Calu3 (cell line): ENCODE data around the gene BEAN1. TPM values are rescaled to one million over a fixed set of nuclear protein-coding genes. Genes with fewer than 3 reads are reported as not detected.

ENCODE experiments used
- BruUV-seq: library from RNA; stranded (reverse); fragments of 400-500 nt; replicated peaks from 2 replicates; lab custom pipeline; 2021; lab: Mats Ljungman, UMichigan
- CTCF ChIA-PET: fragments of 300-600 bp; sonication (Branson Sonifier 250); formaldehyde crosslinking; loops from one replicate; lab custom pipeline; 2022; ENCODE audit warnings: antibody characterized with exemption; lab: Charles Lee
- DNase-seq: peaks from one replicate; pipeline ENCODE4 v3.0.0; 2022
- H3K27ac Mint-ChIP-seq: one replicate; pipeline ENCODE4 v1.8.0; 2022; ENCODE audit warnings: mixed read lengths; ENCODE audit not compliant: unreplicated experiment
- H3K27me3 Mint-ChIP-seq: one replicate; pipeline ENCODE4 v1.8.0; 2022; ENCODE audit warnings: mixed read lengths; ENCODE audit not compliant: unreplicated experiment
- H3K36me3 Mint-ChIP-seq: one replicate; pipeline ENCODE4 v1.8.0; 2022; ENCODE audit warnings: mild to moderate bottlenecking, moderate library complexity, mixed read lengths; ENCODE audit not compliant: insufficient read depth, unreplicated experiment
- H3K4me1 Mint-ChIP-seq: one replicate; pipeline ENCODE4 v1.8.0; 2022; ENCODE audit warnings: mild to moderate bottlenecking, low read depth, mixed read lengths; ENCODE audit not compliant: unreplicated experiment
- H3K4me3 Mint-ChIP-seq: one replicate; pipeline ENCODE4 v1.8.0; 2022; ENCODE audit warnings: mild to moderate bottlenecking, low read depth, moderate library complexity, mixed read lengths; ENCODE audit not compliant: unreplicated experiment
- H3K9me3 Mint-ChIP-seq: one replicate; pipeline ENCODE4 v1.8.0; 2022; ENCODE audit warnings: low read depth, mixed read lengths; ENCODE audit not compliant: unreplicated experiment
- CTCF ChIP-seq: fragments of 200-600 bp; IDR thresholded peaks from one replicate; pipeline ENCODE4 v1.8.0; 2022; ENCODE audit warnings: antibody characterized with exemption; ENCODE audit not compliant: unreplicated experiment
- intact Hi-C: fragments of 100-400 bp; cut with micrococcal nuclease; formaldehyde crosslinking; loops from one replicate; pipeline ENCODE4 v1.10.0; 2022; ENCODE audit not compliant: unreplicated experiment
- total RNA-seq: library from RNA; stranded (reverse); gene quantifications from 2 replicates; pipeline ENCODE4 v1.2.3, GENCODE V29; 2022

Gene BEAN1
- total RNA-seq, 1 experiment from 2014 or later: 3.1 TPM

GRCh38 chr16:66408163-66409048 lies 18.7 kb upstream of the BEAN1 start:
- intact Hi-C loops: loop anchor here (2.0 to 5.0 kb wide), 5 partner anchors 102 to 459 kb away; partner anchors contain the start of genes CKLF and TK2
- BruUV-seq: TSS peak; percentile 79
- H3K36me3 Mint-ChIP-seq: peaks cover 25% of the 10 kb centered on the region
- peaks cover 30% of the 10 kb centered on the region for H3K27me3 Mint-ChIP-seq
- H3K4me3 Mint-ChIP-seq: peak overlapping the region; percentile 61
- peaks cover 9% of the 10 kb centered on the region for H3K9me3 Mint-ChIP-seq
- TF ChIP-seq CTCF: no peak
- H3K4me1 Mint-ChIP-seq: peaks cover 35% of the 10 kb centered on the region
- CTCF ChIA-PET: interaction anchor here (0.6 to 1.8 kb wide), 6 partner anchors 75 to 239 kb away, joined by 3 to 9 read pairs (median 4); no protein-coding TSS in a partner anchor
- H3K27ac Mint-ChIP-seq: peak overlapping the region; percentile 90
- peak; percentile 57 for DNase-seq

- CTCF ChIA-PET: interaction anchor here (0.6 to 1.3 kb wide), 6 partner anchors 11 to 177 kb away, joined by 3 to 7 read pairs (median 5); no protein-coding TSS in a partner anchor
- Mint-ChIP-seq H3K27me3 (peaks cover 22% of the 10 kb centered on the region), H3K4me3 (peak overlapping the region; percentile 61), H3K36me3 (peaks cover 22% of the 10 kb centered on the region), H3K4me1 (peaks cover 35% of the 10 kb centered on the region), H3K27ac (peak overlapping the region; percentile 90), H3K9me3 (peaks cover 9% of the 10 kb centered on the region)
- no TSS peak for BruUV-seq
- TF ChIP-seq CTCF: no peak
- intact Hi-C loops: loop anchor here (2.0 to 5.0 kb wide), 5 partner anchors 102 to 458 kb away; partner anchors contain the start of genes CKLF and TK2
- no peak for DNase-seq
Measured at GRCh38 chr16:66409156-66409555, 17.9 kb upstream of the BEAN1 start.

GRCh38 chr16:66412182-66412581 lies 14.9 kb upstream of the BEAN1 start:
- Mint-ChIP-seq H3K36me3 (peaks cover 10% of the 10 kb centered on the region), H3K9me3 (peaks cover 14% of the 10 kb centered on the region), H3K4me3 (no peak overlapping the region), H3K27me3 (no peaks in the 10 kb centered on the region), H3K27ac (no peak overlapping the region), H3K4me1 (peaks cover 29% of the 10 kb centered on the region)
- no peak for TF ChIP-seq CTCF
- no TSS peak for BruUV-seq
- no peak for DNase-seq
- CTCF ChIA-PET: no interaction called here
- intact Hi-C loops: no loop called here

GRCh38 chr16:66414891-66415290 lies 12.2 kb upstream of the BEAN1 start:
- CTCF ChIA-PET: no interaction called here
- Mint-ChIP-seq H3K36me3 (no peaks in the 10 kb centered on the region), H3K27ac (no peak overlapping the region), H3K27me3 (no peaks in the 10 kb centered on the region), H3K9me3 (peaks cover 14% of the 10 kb centered on the region), H3K4me1 (peaks cover 15% of the 10 kb centered on the region), H3K4me3 (no peak overlapping the region)
- intact Hi-C loops: no loop called here
- no TSS peak for BruUV-seq
- TF ChIP-seq CTCF: no peak
- no peak for DNase-seq
